HUES64 (cell line): ENCODE results near the gene GRAMD2B.

ENCODE experiments used
- H3K27ac ChIP-seq: 2 replicates; pipeline ENCODE4 v1.7.0; 2013; ENCODE audit warnings: low read depth, low read length, inconsistent platforms
- H3K27me3 ChIP-seq: 2 replicates; pipeline ENCODE4 v1.6.1; 2013; ENCODE audit warnings: mild to moderate bottlenecking, low read length; ENCODE audit not compliant: insufficient read depth
- H3K36me3 ChIP-seq: 2 replicates; pipeline ENCODE4 v1.6.1; 2013; ENCODE audit warnings: mild to moderate bottlenecking, low read length; ENCODE audit not compliant: insufficient read depth
- H3K4me1 ChIP-seq: 2 replicates; pipeline ENCODE4 v1.6.1; 2013; ENCODE audit warnings: mild to moderate bottlenecking, low read length, moderate library complexity; ENCODE audit not compliant: insufficient read depth
- H3K4me3 ChIP-seq: 2 replicates; pipeline ENCODE4 v1.5.1; 2013; ENCODE audit warnings: mild to moderate bottlenecking, low read length, moderate library complexity
- H3K9ac ChIP-seq: 2 replicates; pipeline ENCODE4 v1.6.1; 2013; ENCODE audit warnings: mild to moderate bottlenecking, low read depth, low read length
- H3K9me3 ChIP-seq: 2 replicates; pipeline ENCODE4 v1.6.1; 2013; ENCODE audit warnings: low read depth, low read length; ENCODE audit not compliant: insufficient read depth
- WGBS: fragments of 150-250, 120-280 bp; methylation state at CpG from one replicate; pipeline ENCODE4 v1.1.7; 2013; ENCODE audit warnings: missing lambda C conversion rate; 5-methylcytosine and 5-hydroxymethylcytosine counted together

Gene GRAMD2B

GRCh38 chr5:126413856-126414255 is 9.4 kb upstream of the GRAMD2B start:
- no peak overlapping the region for H3K27ac ChIP-seq
- no peaks in the 10 kb centered on the region for H3K4me1 ChIP-seq
- H3K9ac ChIP-seq, result no peak overlapping the region
- H3K36me3 ChIP-seq, result no peaks in the 10 kb centered on the region
- no peaks in the 10 kb centered on the region for H3K9me3 ChIP-seq
- H3K4me3 ChIP-seq, result no peak overlapping the region
- H3K27me3 ChIP-seq, result no peaks in the 10 kb centered on the region
- 92% methylated on average over 3 of the region's 3 CpGs for WGBS

GRCh38 chr5:126414874-126415502 is 8.2 kb upstream of the GRAMD2B start:
- WGBS, result no CpG with 5 or more reads among the region's 1 CpG
- H3K9ac ChIP-seq, result no peak overlapping the region
- no peaks in the 10 kb centered on the region for H3K27me3 ChIP-seq
- no peaks in the 10 kb centered on the region for H3K4me1 ChIP-seq
- no peaks in the 10 kb centered on the region for H3K9me3 ChIP-seq
- no peak overlapping the region for H3K4me3 ChIP-seq
- no peaks in the 10 kb centered on the region for H3K36me3 ChIP-seq
- H3K27ac ChIP-seq, result no peak overlapping the region

GRCh38 chr5:126415789-126416188 is 7.4 kb upstream of the GRAMD2B start:
- Histone ChIP-seq H3K27me3 (no peaks in the 10 kb centered on the region), H3K9me3 (no peaks in the 10 kb centered on the region), H3K27ac (no peak overlapping the region), H3K4me3 (no peak overlapping the region), H3K9ac (no peak overlapping the region), H3K36me3 (no peaks in the 10 kb centered on the region), H3K4me1 (no peaks in the 10 kb centered on the region)
- WGBS, result 99% methylated on average over 3 of the region's 4 CpGs

GRCh38 chr5:126416266-126416925 is 6.8 kb upstream of the GRAMD2B start:
- no peaks in the 10 kb centered on the region for H3K9me3 ChIP-seq
- no peaks in the 10 kb centered on the region for H3K4me1 ChIP-seq
- no peak overlapping the region for H3K4me3 ChIP-seq
- H3K27ac ChIP-seq, result no peak overlapping the region
- H3K27me3 ChIP-seq, result no peaks in the 10 kb centered on the region
- 91% methylated on average over 3 of the region's 4 CpGs for WGBS
- H3K9ac ChIP-seq, result no peak overlapping the region
- no peaks in the 10 kb centered on the region for H3K36me3 ChIP-seq

GRCh38 chr5:126417178-126417577 is 6.0 kb upstream of the GRAMD2B start:
- Histone ChIP-seq H3K4me1 (no peaks in the 10 kb centered on the region), H3K36me3 (no peaks in the 10 kb centered on the region), H3K9ac (no peak overlapping the region), H3K27me3 (no peaks in the 10 kb centered on the region), H3K4me3 (no peak overlapping the region), H3K9me3 (no peaks in the 10 kb centered on the region), H3K27ac (no peak overlapping the region)
- 89% methylated on average over 2 of the region's 2 CpGs for WGBS

- Histone ChIP-seq H3K27ac (no peak overlapping the region), H3K9ac (no peak overlapping the region), H3K4me3 (no peak overlapping the region), H3K4me1 (peaks cover 6% of the 10 kb centered on the region; the same call in 1 of the 2 replicates), H3K9me3 (no peaks in the 10 kb centered on the region), H3K27me3 (no peaks in the 10 kb centered on the region), H3K36me3 (no peaks in the 10 kb centered on the region)
- WGBS, result 96% methylated on average over 5 of the region's 5 CpGs
These were observed 4.1 kb upstream of the GRAMD2B start for GRCh38 chr5:126419102-126419501.

GRCh38 chr5:126428421-126428820 is 5.2 kb downstream of the GRAMD2B start:
- WGBS, result 61% methylated on average over 2 of the region's 2 CpGs
- no peaks in the 10 kb centered on the region for H3K27me3 ChIP-seq
- H3K4me3 ChIP-seq, result no peak overlapping the region
- H3K36me3 ChIP-seq, result peaks cover 17% of the 10 kb centered on the region
- 0 out of 2 replicates have a peak, but pooled peaks cover 7% of the 10 kb centered on the region for H3K4me1 ChIP-seq
- H3K9ac ChIP-seq, result no peak overlapping the region
- H3K9me3 ChIP-seq, result no peaks in the 10 kb centered on the region
- H3K27ac ChIP-seq, result no peak overlapping the region

GRCh38 chr5:126430631-126431030 is 7.4 kb downstream of the GRAMD2B start:
- Histone ChIP-seq H3K27ac (no peak overlapping the region), H3K27me3 (no peaks in the 10 kb centered on the region), H3K4me3 (no peak overlapping the region), H3K9me3 (no peaks in the 10 kb centered on the region), H3K4me1 (no peaks in the 10 kb centered on the region), H3K36me3 (peaks cover 21% of the 10 kb centered on the region), H3K9ac (no peak overlapping the region)

GRCh38 chr5:126433701-126434100 is 10.5 kb downstream of the GRAMD2B start:
- Histone ChIP-seq H3K4me1 (no peaks in the 10 kb centered on the region), H3K4me3 (no peak overlapping the region), H3K9me3 (no peaks in the 10 kb centered on the region), H3K27me3 (no peaks in the 10 kb centered on the region), H3K27ac (no peak overlapping the region), H3K36me3 (peaks cover 16% of the 10 kb centered on the region), H3K9ac (no peak overlapping the region)

- 89% methylated on average over 8 of the region's 8 CpGs for WGBS
These were observed 12.1 kb downstream of the GRAMD2B start for GRCh38 chr5:126435261-126435660.

GRCh38 chr5:126435714-126436113 is 12.5 kb downstream of the GRAMD2B start:
- Histone ChIP-seq H3K4me1 (no peaks in the 10 kb centered on the region), H3K36me3 (peaks cover 9% of the 10 kb centered on the region; the same call in 1 of the 2 replicates), H3K27ac (no peak overlapping the region), H3K9me3 (no peaks in the 10 kb centered on the region), H3K4me3 (no peak overlapping the region), H3K27me3 (no peaks in the 10 kb centered on the region), H3K9ac (no peak overlapping the region)
- WGBS, result 89% methylated on average over 2 of the region's 2 CpGs

More at GRCh38 chr5:126435261-126435660, 12.1 kb downstream of the GRAMD2B start:
- H3K27ac ChIP-seq, result no peak overlapping the region
- no peaks in the 10 kb centered on the region for H3K27me3 ChIP-seq
- H3K4me3 ChIP-seq, result no peak overlapping the region
- H3K9ac ChIP-seq, result no peak overlapping the region
- H3K4me1 ChIP-seq, result no peaks in the 10 kb centered on the region
- no peaks in the 10 kb centered on the region for H3K9me3 ChIP-seq
- peaks cover 9% of the 10 kb centered on the region; the same call in 1 of the 2 replicates for H3K36me3 ChIP-seq
